H1 (cell line): ENCODE results near the gene DVL3. TPM values are rescaled to one million over a fixed set of nuclear protein-coding genes. Genes with fewer than 3 reads are reported as not detected.

Experiments used
- CHD1 ChIP-seq: IDR thresholded peaks from 2 replicates; pipeline ENCODE4 v1.6.1; 2012; ENCODE audit warnings: low read depth, low read length, improper control_type of control experiment
- HDAC2 ChIP-seq, 2 experiments: fragments of 300-600 bp in 1 of 2; sonication (generic) in 1 of 2; IDR thresholded peaks; 2 replicates each; pipeline ENCODE4 v1.6.1; 2011 to 2012; ENCODE audit warnings: low read depth in 2 of 2, low read length in 2 of 2, mild to moderate bottlenecking in 2 of 2, moderate library complexity in 2 of 2, borderline replicate concordance in 1 of 2, inconsistent platforms in 1 of 2
- KDM1A ChIP-seq: fragments of 200-600, 300-600 bp; sonication (generic); IDR thresholded peaks from 2 replicates; pipeline ENCODE4 v1.7.1; 2016; ENCODE audit warnings: mild to moderate bottlenecking, low read length, borderline replicate concordance
- TBP ChIP-seq: IDR thresholded peaks from 2 replicates; pipeline ENCODE4 v1.6.1; 2011; ENCODE audit warnings: low read depth, low read length, improper control_type of control experiment
- polyA plus RNA-seq, 7 experiments: library from polyadenylated mRNA; depleted of rRNA in 3 of 7; stranded (reverse) in 5 of 7; unstranded in 2 of 7; fragments of >200 nt in 5 of 7; fragments of 200-250 nt in 2 of 7; gene quantifications; 1 replicate in 5 of 7; 2 replicates in 1 of 7; 4 replicates in 1 of 7; pipeline versions ENCODE4 v1.2.1 to v1.2.3, GENCODE V29; 2011 to 2013; ENCODE audit warnings: missing spikeins in 2 of 7, mixed read lengths in 2 of 7
- total RNA-seq: library from RNA; stranded (reverse); fragmentation: NEBNext Ultra II Directional; extraction: Animal tissue kit (Norgen Biotek cat#: 25700); gene quantifications from 2 replicates; pipeline ENCODE4 v1.2.1, GENCODE V29; 2021

DVL3 gene
- total and polyA plus RNA-seq, 2 of the 8 experiments (the other 6 are each of a cell fraction or from before 2014, with no cell fraction given) = 38.5 to 66.6 TPM

- TF ChIP-seq HDAC2 (IDR thresholded peaks at IDR 0.05; ENCODE audit: borderline replicate concordance in 1 of 2, low read depth in 2 of 2, low read length in 2 of 2) (no peak), KDM1A (no peak), TBP (no peak), CHD1 (no peak)
These were observed 16.4 kb downstream of the DVL3 start (continued) for GRCh38 chr3:184171562-184171961.
